Chondrocyte (in vitro differentiated cells): ENCODE measurements around the gene SCARF1. TPM values are rescaled to one million over a fixed set of nuclear protein-coding genes. Genes with fewer than 3 reads are reported as not detected.

Experiments used
- DNase-seq: peaks from one replicate; pipeline ENCODE4 v3.0.0; 2021; ENCODE audit warnings: mixed read lengths, low spot score
- H3K27ac Mint-ChIP-seq: one replicate; pipeline ENCODE4 v1.8.0; 2021; ENCODE audit warnings: mild to moderate bottlenecking, moderate library complexity, mixed read lengths; ENCODE audit not compliant: unreplicated experiment
- H3K27me3 Mint-ChIP-seq: 2 replicates; pipeline ENCODE4 v1.8.0; 2021; ENCODE audit warnings: low read depth, mixed read lengths
- H3K36me3 Mint-ChIP-seq: 2 replicates; pipeline ENCODE4 v1.8.0; 2021; ENCODE audit warnings: low read depth, mixed read lengths
- H3K4me1 Mint-ChIP-seq: 2 replicates; pipeline ENCODE4 v1.8.0; 2021; ENCODE audit warnings: low read depth, mild to moderate bottlenecking, mixed read lengths
- H3K4me3 Mint-ChIP-seq: one replicate; pipeline ENCODE4 v1.8.0; 2021; ENCODE audit warnings: mild to moderate bottlenecking, moderate library complexity, mixed read lengths; ENCODE audit not compliant: unreplicated experiment
- H3K9me3 Mint-ChIP-seq: 2 replicates; pipeline ENCODE4 v1.8.0; 2021; ENCODE audit warnings: low read depth, mixed read lengths
- CTCF ChIP-seq: fragments of 200-600 bp; sonication (generic); IDR thresholded peaks from 2 replicates; pipeline ENCODE4 v1.5.0; 2021; ENCODE audit warnings: antibody characterized with exemption, mild to moderate bottlenecking, moderate library complexity
- total RNA-seq: library from RNA; stranded (reverse); gene quantifications from 3 replicates; pipeline ENCODE4 v1.2.1, GENCODE V29; 2021

The SCARF1 gene
- total RNA-seq, 1 donor from 2014 or later: 0.42 TPM

GRCh38 chr17:1598399-1599095, 47.0 kb downstream of the SCARF1 start:
- Mint-ChIP-seq H3K4me1 (peaks cover 3% of the 10 kb centered on the region), H3K36me3 (no peaks in the 10 kb centered on the region), H3K9me3 (peaks cover 4% of the 10 kb centered on the region), H3K27ac (no peak overlapping the region), H3K27me3 (no peaks in the 10 kb centered on the region), H3K4me3 (no peak overlapping the region)
- no peak for DNase-seq
- TF ChIP-seq CTCF: no peak

- Mint-ChIP-seq H3K4me3 (no peak overlapping the region), H3K27ac (no peak overlapping the region), H3K9me3 (peaks cover 4% of the 10 kb centered on the region), H3K36me3 (no peaks in the 10 kb centered on the region), H3K27me3 (no peaks in the 10 kb centered on the region), H3K4me1 (peaks cover 6% of the 10 kb centered on the region)
- no peak for TF ChIP-seq CTCF
- DNase-seq: no peak
Measured at GRCh38 chr17:1597861-1598342, 47.6 kb downstream of the SCARF1 start.

GRCh38 chr17:1593630-1593931, 52.0 kb downstream of the SCARF1 start:
- no peak overlapping the region for H3K27ac Mint-ChIP-seq
- no peak for DNase-seq
- no peaks in the 10 kb centered on the region for H3K9me3 Mint-ChIP-seq
- peaks cover 29% of the 10 kb centered on the region for H3K4me1 Mint-ChIP-seq
- H3K36me3 Mint-ChIP-seq: no peaks in the 10 kb centered on the region
- TF ChIP-seq CTCF: no peak
- no peaks in the 10 kb centered on the region for H3K27me3 Mint-ChIP-seq
- H3K4me3 Mint-ChIP-seq: no peak overlapping the region

DNA sequence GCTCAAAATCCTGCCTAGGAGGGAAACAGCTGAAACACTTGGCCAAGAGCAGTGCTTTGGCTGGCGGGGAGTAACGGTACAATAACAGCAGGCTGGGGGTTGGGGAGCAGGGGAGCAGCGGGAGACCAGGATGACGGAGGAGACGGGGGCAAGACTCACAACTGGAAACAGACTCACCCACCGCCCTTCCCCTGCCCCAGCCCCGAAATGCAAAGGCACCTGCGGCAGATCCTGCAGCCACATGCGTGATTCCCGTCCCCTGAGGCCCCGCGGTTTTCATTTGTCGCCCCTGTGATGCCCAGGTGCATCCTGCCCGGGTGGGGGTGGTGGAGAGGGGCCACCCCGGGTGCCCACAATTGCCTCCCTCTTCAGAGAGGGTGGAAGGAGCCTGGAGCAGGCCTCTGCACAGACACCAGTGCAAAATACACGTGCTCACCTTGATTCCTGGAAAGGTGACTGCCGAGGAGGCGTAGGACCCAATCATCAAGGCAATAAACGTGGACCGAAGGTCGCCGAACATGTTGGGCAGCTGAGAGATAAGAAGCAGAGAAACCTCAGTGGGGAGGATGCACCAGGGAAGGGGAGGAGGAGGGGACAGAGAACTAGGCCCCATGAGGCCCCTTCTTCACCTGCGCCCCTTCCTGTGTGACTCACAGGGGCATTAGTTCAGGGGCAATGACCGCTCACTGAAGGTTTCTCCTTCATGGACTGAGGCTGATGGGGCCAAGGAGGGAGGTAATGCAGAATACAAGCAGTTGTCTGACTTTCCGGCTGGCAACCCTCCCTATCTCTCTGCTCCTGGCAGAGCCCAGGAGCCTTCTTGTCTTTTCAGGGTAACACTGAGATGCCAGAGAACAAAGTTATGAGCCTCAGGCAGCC, 52.5 kb downstream of the SCARF1 start:
- H3K36me3 Mint-ChIP-seq: no peaks in the 10 kb centered on the region
- H3K9me3 Mint-ChIP-seq: no peaks in the 10 kb centered on the region
- no peak for TF ChIP-seq CTCF
- no peak overlapping the region for H3K27ac Mint-ChIP-seq
- H3K4me1 Mint-ChIP-seq: peaks cover 29% of the 10 kb centered on the region
- no peak for DNase-seq
- no peak overlapping the region for H3K4me3 Mint-ChIP-seq
- H3K27me3 Mint-ChIP-seq: no peaks in the 10 kb centered on the region

GRCh38 chr17:1591474-1592090, 54.0 kb downstream of the SCARF1 start:
- TF ChIP-seq CTCF: no peak
- Mint-ChIP-seq H3K36me3 (no peaks in the 10 kb centered on the region), H3K27me3 (no peaks in the 10 kb centered on the region), H3K9me3 (no peaks in the 10 kb centered on the region), H3K4me3 (no peak overlapping the region), H3K27ac (no peak overlapping the region), H3K4me1 (peaks cover 37% of the 10 kb centered on the region)
- no peak for DNase-seq
